HAP-1 (cell line): Measurements from ENCODE around the gene EEF1E1.
A peak's percentile ranks its signal among the peaks of the same experiment; 100 is the strongest.
"Not testable (repeated sequence)": the region's sequence is repeated elsewhere in the genome, so short reads cannot be mapped to it uniquely, and the experiment has no call there.

Experiments used
- DNase-seq, 2 experiments: peaks; one replicate each; pipeline ENCODE4 v3.0.0-alpha.2; 2016 to 2020; ENCODE audit warnings: low spot score in 2 of 2
- H3K27me3 ChIP-seq: fragments of 250-450 bp; sonication (Bioruptor Pico); 2 replicates; pipeline ENCODE4 v1.5.1; 2020; ENCODE audit warnings: low read depth, mild to moderate bottlenecking, moderate library complexity
- H3K36me3 ChIP-seq: fragments of 250-450 bp; sonication (Bioruptor Pico); replicated peaks from 2 replicates; pipeline ENCODE4 v1.5.1; 2020; ENCODE audit warnings: mild to moderate bottlenecking
- H3K4me1 ChIP-seq: fragments of 250-450 bp; sonication (Bioruptor Pico); 2 replicates; pipeline ENCODE4 v1.5.1; 2020; ENCODE audit warnings: mild to moderate bottlenecking
- H3K4me3 ChIP-seq: fragments of 250-450 bp; sonication (Bioruptor Pico); 2 replicates; pipeline ENCODE4 v1.5.1; 2020; ENCODE audit warnings: mild to moderate bottlenecking, moderate library complexity
- H3K9me3 ChIP-seq: fragments of 250-450 bp; sonication (Bioruptor Pico); 2 replicates; pipeline ENCODE4 v1.5.1; 2020; ENCODE audit warnings: mild to moderate bottlenecking, moderate library complexity
- in situ Hi-C: fragments of 300-500 bp; cut with MboI; formaldehyde crosslinking; loops from 3 replicates; pipeline ENCODE4 v1.14.3; 2020; ENCODE audit warnings: low sequenced_read_pairs, inconsistent platforms, mixed read lengths

The EEF1E1 gene

GRCh38 chr6:8064638-8065518, 37.5 kb downstream of the EEF1E1 start:
- no peaks in the 10 kb centered on the region for H3K27me3 ChIP-seq
- in situ Hi-C loops: no loop called here
- no peaks in the 10 kb centered on the region; the same call in 1 of the 2 replicates for H3K36me3 ChIP-seq
- no peaks in the 10 kb centered on the region for H3K9me3 ChIP-seq
- DNase-seq: no peak
- peaks cover 15% of the 10 kb centered on the region for H3K4me1 ChIP-seq
- peak overlapping the region; percentile 80 for H3K4me3 ChIP-seq

- no peaks in the 10 kb centered on the region for H3K9me3 ChIP-seq
- peak within 1 kb of the TSS; percentile 80 for H3K4me3 ChIP-seq
- in situ Hi-C loops: no loop called here
- H3K36me3 ChIP-seq: no peaks in the 10 kb centered on the region; the same call in 1 of the 2 replicates
- no peaks in the 10 kb centered on the region for H3K27me3 ChIP-seq
- peak; percentile 92 to 97 for DNase-seq
- peaks cover 15% of the 10 kb centered on the region for H3K4me1 ChIP-seq
These were observed 38.3 kb downstream of the EEF1E1 start, which contains the start of gene BLOC1S5 for GRCh38 chr6:8063761-8064637. BLOC1S5 (minus strand) TSS chr6:8064389; CDS start chr6:8064376, 13 bp downstream.

GRCh38 chr6:8061736-8062135, 40.6 kb downstream of the EEF1E1 start:
- Histone ChIP-seq H3K27me3 (no peaks in the 10 kb centered on the region), H3K36me3 (peaks cover 4% of the 10 kb centered on the region; the same call in 1 of the 2 replicates), H3K4me3 (no peak overlapping the region), H3K9me3 (no peaks in the 10 kb centered on the region), H3K4me1 (peaks cover 14% of the 10 kb centered on the region)
- no peak for DNase-seq
- in situ Hi-C loops: no loop called here

- Histone ChIP-seq H3K4me1 (peaks cover 11% of the 10 kb centered on the region), H3K27me3 (no peaks in the 10 kb centered on the region), H3K4me3 (no peak overlapping the region), H3K9me3 (no peaks in the 10 kb centered on the region), H3K36me3 (peaks cover 4% of the 10 kb centered on the region; the same call in 1 of the 2 replicates)
- DNase-seq: no peak
- in situ Hi-C loops: no loop called here
These were observed 42.0 kb downstream of the EEF1E1 start for GRCh38 chr6:8060346-8060745.

GRCh38 chr6:8059129-8059528, 43.2 kb downstream of the EEF1E1 start:
- Histone ChIP-seq H3K9me3 (no peaks in the 10 kb centered on the region), H3K4me3 (no peak overlapping the region), H3K27me3 (no peaks in the 10 kb centered on the region), H3K36me3 (peaks cover 4% of the 10 kb centered on the region; the same call in 1 of the 2 replicates), H3K4me1 (peaks cover 7% of the 10 kb centered on the region)
- in situ Hi-C loops: no loop called here
- no peak for DNase-seq

GRCh38 chr6:8057793-8058192, 44.6 kb downstream of the EEF1E1 start:
- Histone ChIP-seq H3K36me3 (peaks cover 4% of the 10 kb centered on the region; the same call in 1 of the 2 replicates), H3K4me3 (no peak overlapping the region), H3K9me3 (no peaks in the 10 kb centered on the region), H3K27me3 (no peaks in the 10 kb centered on the region), H3K4me1 (peaks cover 5% of the 10 kb centered on the region)
- DNase-seq: no peak
- in situ Hi-C loops: no loop called here

GRCh38 chr6:8057263-8057662, 45.1 kb downstream of the EEF1E1 start:
- no peak for DNase-seq
- H3K9me3 ChIP-seq: no peaks in the 10 kb centered on the region
- H3K27me3 ChIP-seq: no peaks in the 10 kb centered on the region
- no peak overlapping the region for H3K4me3 ChIP-seq
- H3K4me1 ChIP-seq: no peaks in the 10 kb centered on the region; the same call in 1 of the 2 replicates
- in situ Hi-C loops: no loop called here
- peaks cover 4% of the 10 kb centered on the region; the same call in 1 of the 2 replicates for H3K36me3 ChIP-seq

GRCh38 chr6:8054276-8054675, 48.1 kb downstream of the EEF1E1 start:
- DNase-seq: no peak
- no peak overlapping the region for H3K4me3 ChIP-seq
- no peaks in the 10 kb centered on the region for H3K9me3 ChIP-seq
- 0 out of 2 replicates have a peak, but pooled peaks cover 4% of the 10 kb centered on the region for H3K36me3 ChIP-seq
- no peaks in the 10 kb centered on the region for H3K4me1 ChIP-seq
- H3K27me3 ChIP-seq: no peaks in the 10 kb centered on the region
- in situ Hi-C loops: no loop called here

GRCh38 chr6:8047541-8048292, 54.6 kb downstream of the EEF1E1 start:
- Histone ChIP-seq H3K36me3 (no peaks in the 10 kb centered on the region; the same call in 1 of the 2 replicates), H3K4me3 (no peak overlapping the region), H3K27me3 (no peaks in the 10 kb centered on the region), H3K9me3 (no peaks in the 10 kb centered on the region), H3K4me1 (peaks cover 5% of the 10 kb centered on the region; the same call in 1 of the 2 replicates)
- no peak for DNase-seq
- in situ Hi-C loops: no loop called here

- not testable (repeated sequence) for H3K36me3 ChIP-seq, H3K27me3 ChIP-seq
These were observed 56.6 kb downstream of the EEF1E1 start for GRCh38 chr6:8045769-8046168.

GRCh38 chr6:8043221-8043620, 59.1 kb downstream of the EEF1E1 start:
- no peak for DNase-seq
- Histone ChIP-seq H3K27me3 (no peaks in the 10 kb centered on the region), H3K9me3 (no peaks in the 10 kb centered on the region), H3K4me3 (no peak overlapping the region), H3K4me1 (peaks cover 5% of the 10 kb centered on the region; the same call in 1 of the 2 replicates), H3K36me3 (no peaks in the 10 kb centered on the region; the same call in 1 of the 2 replicates)
- in situ Hi-C loops: no loop called here

More at GRCh38 chr6:8045769-8046168, 56.6 kb downstream of the EEF1E1 start:
- DNase-seq, in situ Hi-C loops, H3K4me1 ChIP-seq, H3K4me3 ChIP-seq, H3K9me3 ChIP-seq: not testable (repeated sequence)

- no peaks in the 10 kb centered on the region for H3K4me1 ChIP-seq
- in situ Hi-C loops: no loop called here
- DNase-seq: no peak
- no peak overlapping the region for H3K4me3 ChIP-seq
- no peaks in the 10 kb centered on the region for H3K27me3 ChIP-seq
- no peaks in the 10 kb centered on the region for H3K36me3 ChIP-seq
- H3K9me3 ChIP-seq: no peaks in the 10 kb centered on the region
These were observed 60.3 kb downstream of the EEF1E1 start for GRCh38 chr6:8041913-8042583.
